Epithelial cell of proximal tubule (primary cell): ENCODE results near the gene GPR160. TPM values are rescaled to one million over a fixed set of nuclear protein-coding genes. Genes with fewer than 3 reads are reported as not detected.

Experiments
- DNase-seq: peaks from one replicate; pipeline ENCODE4 v3.0.0-alpha.2; 2011; ENCODE audit warnings: low read depth
- H3K4me3 ChIP-seq: 2 replicates; pipeline ENCODE4 v1.5.1; 2011; ENCODE audit warnings: low read depth, mild to moderate bottlenecking, low read length
- total RNA-seq: library from RNA; depleted of rRNA; stranded (reverse); fragments of >200 nt; gene quantifications from 2 replicates; pipeline ENCODE4 v1.2.3, GENCODE V29; 2015
- TF ChIP-seq, protein P1 (sequence below): conservative IDR thresholded peaks from 2 replicates; pipeline ENCODE4 v1.5.1; 2012; ENCODE audit warnings: low read depth, mild to moderate bottlenecking, low read length

Gene GPR160
- total RNA-seq, 1 donor from 2014 or later: 23.9 TPM

DNA sequence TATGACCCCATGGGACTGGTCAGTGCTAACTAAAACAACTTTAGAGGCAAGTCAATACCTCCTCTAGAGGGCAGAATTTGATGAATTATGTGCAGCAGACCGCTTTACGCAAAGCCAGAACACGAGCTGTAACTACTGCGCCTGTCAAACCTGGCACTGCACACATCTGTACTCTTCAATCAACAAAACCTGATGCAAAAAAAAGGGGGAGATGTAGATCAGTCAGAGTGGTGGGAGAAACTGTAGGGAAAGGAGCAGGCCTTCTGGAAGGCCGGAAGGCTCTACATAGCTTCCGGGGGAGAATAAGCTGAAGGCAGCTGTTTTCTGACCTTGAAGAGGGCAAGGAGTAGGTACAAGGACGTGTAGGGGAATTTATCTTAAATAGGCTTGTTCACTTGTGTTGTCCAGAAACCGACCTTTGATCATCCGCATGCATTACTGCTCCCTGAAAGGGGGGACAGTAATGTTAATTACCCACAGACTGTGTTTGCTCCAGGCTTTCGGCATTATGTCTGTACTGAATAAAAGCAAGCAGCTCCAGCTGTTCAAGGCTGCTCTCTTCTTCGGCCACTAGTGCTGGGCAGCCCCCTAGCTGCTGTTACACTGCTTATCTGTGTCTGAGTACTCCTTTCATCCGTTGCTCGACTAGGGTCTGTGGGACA is 41.0 kb downstream of the GPR160 start:
- DNase-seq: no peak
- TF ChIP-seq, protein P1, sequence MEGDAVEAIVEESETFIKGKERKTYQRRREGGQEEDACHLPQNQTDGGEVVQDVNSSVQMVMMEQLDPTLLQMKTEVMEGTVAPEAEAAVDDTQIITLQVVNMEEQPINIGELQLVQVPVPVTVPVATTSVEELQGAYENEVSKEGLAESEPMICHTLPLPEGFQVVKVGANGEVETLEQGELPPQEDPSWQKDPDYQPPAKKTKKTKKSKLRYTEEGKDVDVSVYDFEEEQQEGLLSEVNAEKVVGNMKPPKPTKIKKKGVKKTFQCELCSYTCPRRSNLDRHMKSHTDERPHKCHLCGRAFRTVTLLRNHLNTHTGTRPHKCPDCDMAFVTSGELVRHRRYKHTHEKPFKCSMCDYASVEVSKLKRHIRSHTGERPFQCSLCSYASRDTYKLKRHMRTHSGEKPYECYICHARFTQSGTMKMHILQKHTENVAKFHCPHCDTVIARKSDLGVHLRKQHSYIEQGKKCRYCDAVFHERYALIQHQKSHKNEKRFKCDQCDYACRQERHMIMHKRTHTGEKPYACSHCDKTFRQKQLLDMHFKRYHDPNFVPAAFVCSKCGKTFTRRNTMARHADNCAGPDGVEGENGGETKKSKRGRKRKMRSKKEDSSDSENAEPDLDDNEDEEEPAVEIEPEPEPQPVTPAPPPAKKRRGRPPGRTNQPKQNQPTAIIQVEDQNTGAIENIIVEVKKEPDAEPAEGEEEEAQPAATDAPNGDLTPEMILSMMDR: peak; percentile 36
- H3K4me3 ChIP-seq: no peak overlapping the region

DNA sequence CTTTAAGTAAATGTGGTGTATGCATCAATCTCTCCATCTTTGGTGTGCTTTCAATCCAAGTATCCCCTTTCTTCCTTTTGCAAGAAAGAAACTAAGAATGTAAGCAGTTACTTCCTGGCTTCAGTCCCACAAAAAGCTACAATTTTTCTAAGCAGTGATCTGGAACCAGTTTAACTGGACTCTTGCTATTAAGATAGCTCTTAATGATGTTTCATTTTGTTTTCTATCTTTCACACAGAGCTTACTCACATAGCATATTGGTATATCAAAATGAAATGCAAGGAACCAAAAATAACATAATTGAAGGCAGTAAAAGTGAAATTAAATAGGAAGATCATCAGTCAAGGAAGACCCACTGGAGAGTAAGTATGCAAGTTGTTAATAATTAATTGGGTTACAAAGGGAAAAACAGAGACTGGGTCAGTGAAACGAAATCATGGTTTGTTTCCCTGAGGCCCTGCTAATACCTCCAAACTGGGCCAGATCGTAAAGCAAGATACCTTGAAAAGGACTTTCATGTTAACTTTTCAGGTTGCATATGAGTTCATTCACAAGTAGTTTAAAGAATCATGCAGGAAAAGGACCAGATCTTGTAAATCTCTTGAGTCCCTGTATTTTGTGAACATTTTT is 41.9 kb downstream of the GPR160 start:
- DNase-seq: peak; percentile 66
- peak overlapping the region; percentile 0 for H3K4me3 ChIP-seq
- TF ChIP-seq, protein P1: no peak

DNA sequence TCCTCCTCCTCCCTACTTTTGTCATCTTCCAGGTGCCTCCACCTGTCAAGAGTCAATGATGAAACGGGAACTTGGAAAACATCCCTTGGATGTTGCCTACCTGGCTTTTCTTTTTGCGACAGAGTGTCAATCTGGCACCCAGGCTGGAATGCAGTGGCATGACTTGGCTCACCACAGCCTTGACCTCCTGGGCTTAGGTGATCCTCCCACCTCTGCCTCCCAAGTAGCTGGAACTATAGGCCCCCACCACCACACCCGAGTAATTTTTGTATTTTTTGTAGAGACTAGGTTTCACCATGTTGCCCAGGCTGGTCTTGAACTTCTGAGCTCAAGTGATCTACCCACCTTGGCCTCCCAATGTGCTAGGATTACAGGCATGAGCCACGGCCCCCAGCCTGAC is 42.8 kb downstream of the GPR160 start:
- no peak for DNase-seq
- TF ChIP-seq, protein P1: no peak
- no peak overlapping the region for H3K4me3 ChIP-seq

DNA sequence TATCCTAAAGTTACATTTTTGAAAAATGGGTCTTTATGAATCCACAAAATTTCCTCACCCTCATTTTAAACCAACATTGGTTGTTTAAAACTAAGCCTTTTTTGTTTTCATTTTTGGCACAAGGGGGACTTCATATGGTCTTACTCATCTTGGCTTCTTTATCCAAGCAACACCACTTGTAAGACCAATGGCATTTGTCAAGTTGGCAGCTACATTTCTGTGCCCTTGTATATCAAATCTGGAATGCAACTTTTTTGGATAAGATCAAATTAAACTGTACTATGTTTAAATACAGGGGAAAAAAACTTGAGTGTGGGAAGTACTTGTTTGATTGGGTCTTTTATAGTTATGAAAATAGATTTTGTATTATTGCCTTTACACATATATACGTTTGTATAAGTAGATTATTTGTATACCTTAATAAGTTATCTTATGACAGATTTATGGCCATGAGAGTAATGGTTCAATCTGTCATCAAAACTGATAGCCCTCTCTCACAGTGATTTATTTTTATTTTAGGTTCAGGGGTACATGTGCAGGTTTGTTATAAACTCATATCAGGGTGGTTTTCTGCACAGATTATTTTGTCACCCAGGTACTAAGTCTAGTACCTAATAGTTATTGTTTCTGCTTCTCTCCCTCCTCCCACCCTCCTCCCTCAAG is 43.4 kb downstream of the GPR160 start:
- H3K4me3 ChIP-seq: no peak overlapping the region
- TF ChIP-seq, protein P1: no peak
- DNase-seq: no peak

DNA sequence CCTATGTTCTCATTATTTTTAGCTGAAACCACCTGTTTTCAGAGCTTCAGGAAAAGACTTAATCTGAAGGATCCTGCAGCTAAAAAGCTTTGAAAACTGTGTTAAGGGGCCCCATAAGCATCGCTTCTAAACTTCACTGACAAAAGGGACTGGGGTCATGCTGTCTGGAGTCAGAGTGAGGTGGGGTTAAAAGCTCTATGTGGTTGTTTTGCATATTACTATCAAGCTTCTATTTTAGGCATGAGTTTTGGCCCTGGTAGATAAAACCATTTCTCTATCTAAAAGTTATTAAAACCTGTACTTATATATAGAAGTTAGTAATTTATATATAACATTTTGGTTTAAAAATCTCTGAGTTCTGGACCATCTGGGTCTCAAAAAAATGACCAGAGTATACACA is 45.5 kb downstream of the GPR160 start:
- no peak for DNase-seq
- no peak overlapping the region for H3K4me3 ChIP-seq
- TF ChIP-seq, protein P1: no peak

DNA sequence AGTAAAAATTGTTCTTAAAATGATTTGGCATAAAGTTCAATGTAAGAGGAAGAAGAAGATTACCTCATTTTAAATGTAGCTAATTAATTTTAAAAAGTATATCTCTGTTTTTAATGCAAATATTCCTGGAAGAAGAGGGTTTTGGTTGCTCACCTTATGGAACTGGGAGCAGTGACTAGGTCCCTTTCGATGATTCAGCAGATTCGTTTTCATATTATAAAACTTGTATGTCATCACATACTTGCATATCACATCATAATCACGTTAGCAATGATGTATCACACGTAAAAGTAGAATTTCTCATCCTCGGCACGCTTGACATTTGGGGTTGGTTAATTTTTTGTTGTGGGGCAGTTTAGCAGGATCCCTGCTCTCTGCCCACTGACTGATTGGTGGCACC is 47.6 kb downstream of the GPR160 start:
- no peak overlapping the region for H3K4me3 ChIP-seq
- no peak for DNase-seq
- TF ChIP-seq, protein P1: no peak
